H1 (cell line): ENCODE measurements around the gene RPL7A. TPM values are rescaled to one million over a fixed set of nuclear protein-coding genes. Genes with fewer than 3 reads are reported as not detected.

ENCODE experiments used
- CTCF ChIA-PET: fragments of 300-600 bp; sonication (Branson Sonifier 250); formaldehyde crosslinking; loops from one replicate; lab custom pipeline; 2021; ENCODE audit not compliant: partially characterized antibody; lab: Charles Lee
- POLR2A ChIA-PET: fragments of 300-600 bp; sonication (Branson Sonifier 250); formaldehyde crosslinking; loops from one replicate; lab custom pipeline; 2021; ENCODE audit warnings: inconsistent platforms; ENCODE audit not compliant: partially characterized antibody; lab: Charles Lee
- DNase-seq, 2 experiments: peaks; one replicate each; pipeline versions ENCODE4 v3.0.0 to v3.0.0-alpha.2; 2010 to 2022; ENCODE audit warnings: low spot score in 2 of 2, low read depth in 1 of 2, mixed read lengths in 1 of 2
- FAIRE-seq: peaks from 2 replicates; lab custom pipeline; 2011; peaks lifted over from hg19 to GRCh38; lab: Jason Lieb, UNC
- H2AFZ ChIP-seq: 2 replicates; pipeline ENCODE4 v1.8.1; 2012; ENCODE audit warnings: low read length, inconsistent platforms
- H2AK5ac ChIP-seq: 2 replicates; pipeline ENCODE4 v1.6.1; 2013; ENCODE audit warnings: low read depth, low read length
- H2BK120ac ChIP-seq: replicated peaks from 2 replicates; pipeline ENCODE3; 2013; ENCODE audit warnings: low read depth, low read length, inconsistent platforms
- H2BK12ac ChIP-seq: 2 replicates; pipeline ENCODE4 v1.6.1; 2013; ENCODE audit warnings: low read depth, low read length
- H2BK15ac ChIP-seq: 2 replicates; pipeline ENCODE4 v1.6.1; 2013; ENCODE audit warnings: low read length
- H2BK20ac ChIP-seq: 2 replicates; pipeline ENCODE4 v1.6.1; 2013; ENCODE audit warnings: low read length
- H2BK5ac ChIP-seq: 2 replicates; pipeline ENCODE4 v1.6.1; 2013; ENCODE audit warnings: low read depth, low read length
- H3K14ac ChIP-seq: 2 replicates; pipeline ENCODE4 v1.6.1; 2013; ENCODE audit warnings: inconsistent platforms; ENCODE audit not compliant: insufficient read length
- H3K18ac ChIP-seq: 2 replicates; pipeline ENCODE4 v1.6.1; 2013; ENCODE audit warnings: low read length; ENCODE audit errors: extremely low read depth
- H3K23ac ChIP-seq: 2 replicates; pipeline ENCODE4 v1.6.1; 2013; ENCODE audit warnings: inconsistent platforms; ENCODE audit not compliant: insufficient read length
- H3K23me2 ChIP-seq: 2 replicates; pipeline ENCODE4 v1.6.1; 2013; ENCODE audit warnings: low read depth, low read length
- H3K27ac ChIP-seq: 2 replicates; pipeline ENCODE4 v1.6.1; 2011; ENCODE audit warnings: low read depth, low read length, inconsistent platforms
- H3K27me3 ChIP-seq, 4 experiments: replicated peaks in 1 of 4; 1 replicate in 1 of 4; 2 replicates in 3 of 4; pipeline versions ENCODE4 v1.6.1 to v1.8.1; 2011 to 2013; ENCODE audit warnings: low read length in 3 of 4, mild to moderate bottlenecking in 3 of 4, inconsistent platforms in 2 of 4, mixed read lengths in 2 of 4, moderate library complexity in 1 of 4; ENCODE audit not compliant: control insufficient read depth in 3 of 4, insufficient read depth in 3 of 4; ENCODE audit errors: extremely low read depth in 1 of 4
- H3K36me3 ChIP-seq, 4 experiments: 2 replicates each; pipeline versions ENCODE4 v1.6.1 to v1.8.1; 2011 to 2013; ENCODE audit warnings: mild to moderate bottlenecking in 4 of 4, low read length in 3 of 4, moderate library complexity in 2 of 4, control low read depth in 1 of 4, inconsistent platforms in 1 of 4; ENCODE audit not compliant: insufficient read depth in 4 of 4, control insufficient read depth in 2 of 4
- H3K4ac ChIP-seq: replicated peaks from 2 replicates; pipeline ENCODE3; 2013; ENCODE audit warnings: low read length, low read depth, mixed read lengths, inconsistent platforms; ENCODE audit not compliant: insufficient read length
- H3K4me1 ChIP-seq, 4 experiments: replicated peaks in 1 of 4; 1 replicate in 1 of 4; 2 replicates in 3 of 4; pipeline versions ENCODE4 v1.6.1 to v1.8.1; 2011 to 2013; ENCODE audit warnings: low read length in 3 of 4, inconsistent platforms in 2 of 4, mixed read lengths in 1 of 4; ENCODE audit not compliant: insufficient read depth in 4 of 4, control insufficient read depth in 3 of 4
- H3K4me2 ChIP-seq, 2 experiments: 2 replicates each; pipeline versions ENCODE4 v1.6.1 to v1.8.1; 2011 to 2013; ENCODE audit warnings: low read depth in 2 of 2, low read length in 2 of 2, control low read depth in 1 of 2, inconsistent platforms in 1 of 2, mild to moderate bottlenecking in 1 of 2; ENCODE audit not compliant: insufficient read depth in 1 of 2
- H3K4me3 ChIP-seq, 4 experiments: fragments of 200-600, 300-600 bp in 1 of 4; sonication (generic), shearing (Covaris generic), sonication (Bioruptor Twin) in 1 of 4; 2 replicates each; pipeline versions ENCODE4 v1.5.1 to v1.8.1; 2011 to 2016; ENCODE audit warnings: low read length in 4 of 4, low read depth in 3 of 4, control low read depth in 2 of 4, inconsistent platforms in 2 of 4, mild to moderate bottlenecking in 2 of 4, mixed read lengths in 1 of 4, moderate library complexity in 1 of 4; ENCODE audit not compliant: insufficient read depth in 2 of 4; ENCODE audit errors: extremely low read depth in 1 of 4
- H3K56ac ChIP-seq: replicated peaks from 2 replicates; pipeline ENCODE3; 2013; ENCODE audit warnings: low read depth, mild to moderate bottlenecking, mixed read lengths, low read length, inconsistent platforms; ENCODE audit not compliant: insufficient read length
- H3K79me1 ChIP-seq: 2 replicates; pipeline ENCODE4 v1.6.1; 2013; ENCODE audit warnings: low read depth, low read length, control low read depth
- H3K79me2 ChIP-seq, 2 experiments: 2 replicates each; pipeline versions ENCODE4 v1.6.1 to v1.8.1; 2012 to 2013; ENCODE audit warnings: low read length in 2 of 2, mild to moderate bottlenecking in 2 of 2, inconsistent platforms in 1 of 2; ENCODE audit not compliant: insufficient read depth in 2 of 2, control insufficient read depth in 1 of 2
- H3K9ac ChIP-seq, 4 experiments: replicated peaks in 1 of 4; 1 replicate in 1 of 4; 2 replicates in 3 of 4; pipeline versions ENCODE4 v1.6.1 to v1.8.1; 2011 to 2013; ENCODE audit warnings: low read depth in 3 of 4, low read length in 3 of 4, control low read depth in 2 of 4, mild to moderate bottlenecking in 2 of 4, moderate library complexity in 2 of 4, inconsistent platforms in 1 of 4; ENCODE audit errors: extremely low read depth in 1 of 4
- H3K9me3 ChIP-seq, 2 experiments: 2 replicates each; pipeline versions ENCODE4 v1.6.1 to v1.8.1; 2012 to 2013; ENCODE audit warnings: mild to moderate bottlenecking in 2 of 2, moderate library complexity in 2 of 2, control low read depth in 1 of 2, inconsistent platforms in 1 of 2, low read depth in 1 of 2, low read length in 1 of 2, mixed read lengths in 1 of 2; ENCODE audit not compliant: insufficient read depth in 2 of 2
- H4K20me1 ChIP-seq, 2 experiments: replicated peaks in 1 of 2; 2 replicates each; pipeline versions ENCODE3 to v1.8.1; 2011 to 2013; ENCODE audit warnings: inconsistent platforms in 2 of 2, low read length in 2 of 2, mild to moderate bottlenecking in 1 of 2; ENCODE audit not compliant: insufficient read depth in 2 of 2, control insufficient read depth in 1 of 2
- H4K5ac ChIP-seq: 2 replicates; pipeline ENCODE4 v1.6.1; 2013; ENCODE audit warnings: low read length, low read depth, mixed read lengths, inconsistent platforms; ENCODE audit not compliant: insufficient read length
- H4K8ac ChIP-seq: 2 replicates; pipeline ENCODE4 v1.8.0; 2013; ENCODE audit warnings: mild to moderate bottlenecking, moderate library complexity, low read length, inconsistent platforms; ENCODE audit not compliant: insufficient read depth; ENCODE audit errors: extremely low read depth
- H4K91ac ChIP-seq: replicated peaks from 2 replicates; pipeline ENCODE3; 2013; ENCODE audit warnings: low read length, mixed read lengths, inconsistent platforms; ENCODE audit not compliant: insufficient read length
- CREB1 ChIP-seq: IDR thresholded peaks from 2 replicates; pipeline ENCODE4 v1.6.1; 2012; ENCODE audit warnings: inconsistent platforms
- POLR2A ChIP-seq, 2 experiments: IDR thresholded peaks; 1 replicate in 1 of 2; 2 replicates in 1 of 2; pipeline ENCODE4 v1.6.1; 2011; ENCODE audit warnings: low read depth in 2 of 2, low read length in 2 of 2, mild to moderate bottlenecking in 2 of 2; ENCODE audit errors: control extremely low read depth in 1 of 2
- POLR2AphosphoS5 ChIP-seq: IDR thresholded peaks from 2 replicates; pipeline ENCODE4 v1.6.1; 2011; ENCODE audit warnings: low read depth, low read length
- SP1 ChIP-seq: IDR thresholded peaks from 2 replicates; pipeline ENCODE4 v1.6.1; 2011; ENCODE audit warnings: low read depth, low read length
- WGBS, 2 experiments: shearing (Covaris generic) in 1 of 2; methylation state at CpG; one replicate each; pipeline versions ENCODE4 v1.1.6 to v1.1.7; 2013 to 2015; ENCODE audit warnings: low lambda C conversion rate in 2 of 2, mixed read lengths in 2 of 2, inconsistent platforms in 1 of 2, low coverage in 1 of 2, missing lambda C conversion rate in 1 of 2; ENCODE audit not compliant: insufficient replicate concordance in 2 of 2, insufficient coverage in 1 of 2, insufficient read length in 1 of 2; ENCODE audit errors: extremely low coverage in 1 of 2, missing lambda C conversion rate in 1 of 2; 5-methylcytosine and 5-hydroxymethylcytosine counted together
- polyA plus RNA-seq, 7 experiments: library from polyadenylated mRNA; depleted of rRNA in 3 of 7; stranded (reverse) in 5 of 7; unstranded in 2 of 7; fragments of >200 nt in 5 of 7; fragments of 200-250 nt in 2 of 7; gene quantifications; 1 replicate in 5 of 7; 2 replicates in 1 of 7; 4 replicates in 1 of 7; pipeline versions ENCODE4 v1.2.1 to v1.2.3, GENCODE V29; 2011 to 2013; ENCODE audit warnings: missing spikeins in 2 of 7, mixed read lengths in 2 of 7
- total RNA-seq: library from RNA; stranded (reverse); fragmentation: NEBNext Ultra II Directional; extraction: Animal tissue kit (Norgen Biotek cat#: 25700); gene quantifications from 2 replicates; pipeline ENCODE4 v1.2.1, GENCODE V29; 2021
- TF ChIP-seq, protein P1 (sequence below): IDR thresholded peaks from 2 replicates; pipeline ENCODE4 v1.6.1; 2011; ENCODE audit warnings: low read length, improper control_type of control experiment

RPL7A gene
- total and polyA plus RNA-seq, 2 of the 8 experiments (the other 6 are each of a cell fraction or from before 2014, with no cell fraction given): 2,578 to 2,783 TPM

GRCh38 chr9:133349965-133350616 is 2.1 kb downstream of the RPL7A start:
- Histone ChIP-seq H3K4ac (no peak overlapping the region), H4K91ac (no peak overlapping the region), H2BK12ac (no peak overlapping the region), H3K4me1 (peaks cover 0 to 10% (median 7%) of the 10 kb centered on the region in 4 experiments; a peak in 6 of 7 replicates), H2BK120ac (no peak overlapping the region), H3K14ac (no peak overlapping the region), H2AK5ac (no peak overlapping the region), H3K18ac (no peak overlapping the region), H2BK5ac (0 out of 2 replicates have a peak overlapping the region, but pooled peaks have one; percentile 39), H4K8ac (no peak overlapping the region), H3K56ac (no peak overlapping the region), H2BK20ac (no peak overlapping the region), H3K23me2 (peaks cover 9% of the 10 kb centered on the region; the same call in 1 of the 2 replicates), H2AFZ (no peak overlapping the region), H3K79me1 (peaks cover 7% of the 10 kb centered on the region), H2BK15ac (no peak overlapping the region), H3K27ac (no peak overlapping the region), H3K23ac (no peak overlapping the region), H3K9ac (no peak overlapping the region; a peak in 1 of 7 replicates), H3K4me3 (peak overlapping the region; percentile 93 to 100 (median 96); a peak in 6 of 8 replicates), H3K9me3 (no peaks in the 10 kb centered on the region), H3K36me3 (peaks cover 22 to 58% (median 46%) of the 10 kb centered on the region in 4 experiments), H3K4me2 (peak overlapping the region; percentile 91 to 97; a peak in 3 of 4 replicates), H4K20me1 (peaks cover 14 to 21% of the 10 kb centered on the region in 2 experiments), H3K27me3 (no peaks in the 10 kb centered on the region), H4K5ac (no peak overlapping the region), H3K79me2 (peaks cover 9 to 39% of the 10 kb centered on the region in 2 experiments)
- POLR2A ChIA-PET: interaction anchor here (0.7 to 16.1 kb wide), 18 partner anchors 4 to 189 kb away, joined by 3 to 461 read pairs (median 4); partner anchors contain the start of genes MED22, REXO4, RPL7A and STKLD1
- WGBS, 2 experiments: 94% methylated on average over 15 of the region's 15 CpGs; no CpG with 5 or more reads in 1 of the 2 experiments
- CTCF ChIA-PET: interaction anchor here (0.7 to 2.6 kb wide), 10 partner anchors 8 to 137 kb away, joined by 3 to 14 read pairs (median 4); partner anchors contain the start of gene SURF6
- no peak for FAIRE-seq
- TF ChIP-seq CREB1 (no peak), POLR2A (IDR thresholded peaks at IDR 0.05; ENCODE audit: control extremely low read depth in 1 of 2, low read depth in 2 of 2, low read length in 2 of 2) (peak in 1 of 2 experiments; percentile 39; a peak in 1 of 3 replicates), POLR2AphosphoS5 (peak; percentile 63; the same call in 1 of the 2 replicates), SP1 (no peak)
- TF ChIP-seq, protein P1, sequence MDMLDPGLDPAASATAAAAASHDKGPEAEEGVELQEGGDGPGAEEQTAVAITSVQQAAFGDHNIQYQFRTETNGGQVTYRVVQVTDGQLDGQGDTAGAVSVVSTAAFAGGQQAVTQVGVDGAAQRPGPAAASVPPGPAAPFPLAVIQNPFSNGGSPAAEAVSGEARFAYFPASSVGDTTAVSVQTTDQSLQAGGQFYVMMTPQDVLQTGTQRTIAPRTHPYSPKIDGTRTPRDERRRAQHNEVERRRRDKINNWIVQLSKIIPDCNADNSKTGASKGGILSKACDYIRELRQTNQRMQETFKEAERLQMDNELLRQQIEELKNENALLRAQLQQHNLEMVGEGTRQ: peak; percentile 25; the same call in 1 of the 2 replicates
- DNase-seq: no peak
